Measurements from ENCODE around the gene ZFPL1.
A peak's percentile ranks its signal among the peaks of the same experiment; 100 is the strongest.

ZFPL1 gene

GRCh38 chr11:65130631-65131416, 46.8 kb downstream of the ZFPL1 start:
- peak; percentile 19 for DNase-seq

- no peak for DNase-seq
Measured at GRCh38 chr11:65131417-65131776, 47.4 kb downstream of the ZFPL1 start.

- no peak for DNase-seq
Measured at GRCh38 chr11:65131895-65132237, 47.8 kb downstream of the ZFPL1 start.

DNA sequence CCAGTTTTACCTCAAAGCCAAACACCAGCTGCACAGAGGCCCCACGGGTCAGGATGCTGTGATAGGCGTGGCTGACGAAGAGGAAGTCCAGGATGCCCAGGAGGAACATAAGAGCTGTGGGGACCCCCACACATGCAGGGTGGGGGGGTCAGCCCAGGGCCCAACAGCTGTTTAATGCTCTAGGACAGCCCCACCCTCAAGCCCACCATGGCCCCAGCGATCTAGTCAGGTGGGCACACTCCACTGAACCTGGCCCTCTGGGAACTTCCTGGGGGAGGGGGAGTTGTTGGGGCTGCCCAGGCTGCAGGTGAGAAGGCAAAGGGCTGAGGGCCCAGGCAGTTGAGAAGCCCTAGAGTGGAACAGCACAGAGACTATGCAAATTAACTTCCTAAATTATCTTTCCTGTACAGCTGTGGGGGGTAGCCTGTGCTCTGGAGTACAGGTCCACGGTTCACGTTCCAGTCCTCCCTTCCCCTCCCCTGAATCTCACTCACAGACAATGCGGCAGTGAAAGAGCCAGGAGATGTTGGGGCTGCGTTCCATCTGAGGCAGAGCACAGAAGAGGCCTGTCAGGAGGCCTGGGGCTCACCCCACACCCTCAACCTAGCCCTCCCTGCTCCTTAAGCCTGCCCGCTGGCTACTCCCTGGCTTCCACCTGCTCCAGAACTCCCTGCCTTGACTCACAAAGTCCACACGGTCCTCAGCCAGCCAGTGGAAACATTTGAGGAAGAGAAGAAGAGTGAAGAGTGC, 48.4 kb downstream of the ZFPL1 start:
- no peak for DNase-seq

DNA sequence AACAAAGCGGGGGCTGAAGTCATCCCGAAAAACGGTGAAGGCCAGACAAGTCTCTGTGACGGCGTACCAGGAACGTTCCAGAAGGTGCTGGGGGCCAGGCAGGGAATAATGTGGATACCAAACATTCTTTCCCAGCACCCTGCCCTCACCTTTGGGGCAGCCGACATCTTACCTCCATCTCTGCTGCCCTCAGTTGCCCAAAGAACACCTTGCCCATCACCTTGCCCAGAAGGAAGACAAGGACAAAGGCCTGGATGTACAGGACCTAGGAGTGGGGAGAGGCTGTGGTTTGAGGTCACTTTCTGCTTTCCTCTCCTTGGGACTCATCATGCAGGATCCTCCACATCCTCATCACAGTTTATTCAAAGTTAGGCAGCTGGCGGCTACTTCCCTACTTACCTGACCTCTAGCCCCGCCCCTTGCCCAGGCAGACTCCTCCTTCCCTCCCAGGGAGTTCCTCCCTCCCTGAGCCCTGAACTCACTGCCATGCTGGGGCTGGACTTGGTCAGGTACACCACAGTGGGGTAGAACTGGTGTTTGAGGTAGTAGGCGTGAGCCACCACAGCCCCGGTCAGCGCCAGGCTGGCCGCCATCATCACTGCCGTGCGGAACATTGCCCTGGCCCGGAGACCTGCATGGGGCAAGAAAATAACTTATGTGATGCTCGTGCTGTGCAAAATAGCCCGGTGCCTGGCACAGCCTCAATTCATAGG, 49.1 kb downstream of the ZFPL1 start:
- no peak for DNase-seq

GRCh38 chr11:65133724-65134123, 49.7 kb downstream of the ZFPL1 start:
- DNase-seq, result peak; percentile 86

- DNase-seq, result peak; percentile 95
Measured at GRCh38 chr11:65134240-65134951, 50.4 kb downstream of the ZFPL1 start, which contains the start of gene SYVN1. SYVN1 (minus strand) TSS chr11:65134519; CDS start chr11:65133601, 918 bp downstream.

DNA sequence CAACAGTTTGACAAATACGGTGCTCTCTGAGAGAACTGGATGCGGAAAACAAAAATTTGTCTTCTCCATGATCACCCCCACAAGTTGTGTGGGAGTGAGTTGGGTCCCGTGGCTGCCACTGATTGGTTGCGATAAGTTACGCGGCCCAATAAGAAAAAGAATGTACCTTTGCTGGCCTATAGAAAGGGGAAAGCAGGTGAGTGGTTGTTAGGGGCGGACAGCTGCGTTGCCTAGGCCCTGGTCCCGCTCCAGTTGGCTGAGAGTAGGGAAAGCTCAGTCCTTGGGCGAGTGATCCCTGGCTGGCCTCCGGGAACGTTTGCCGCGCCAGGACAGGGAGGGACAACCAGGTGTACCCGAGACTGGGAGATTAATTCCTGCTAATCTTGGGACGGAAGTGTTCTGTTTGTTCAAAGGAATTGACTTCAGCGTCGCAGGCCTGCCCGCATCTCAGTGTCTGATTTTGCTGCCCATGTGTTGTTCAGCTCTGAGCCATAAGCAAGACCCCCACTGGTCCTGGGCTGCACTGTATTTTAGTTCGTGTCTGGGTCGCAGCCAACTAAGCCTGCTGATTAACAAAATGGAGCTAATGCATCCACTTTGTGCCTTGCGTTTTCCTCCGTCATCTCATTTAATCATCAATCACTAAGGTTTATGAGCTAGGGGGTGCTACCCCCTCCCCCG, 51.1 kb downstream of the ZFPL1 start:
- peak; percentile 95 for DNase-seq

- no peak for DNase-seq
Measured at GRCh38 chr11:65135633-65136145, 51.7 kb downstream of the ZFPL1 start.

DNA sequence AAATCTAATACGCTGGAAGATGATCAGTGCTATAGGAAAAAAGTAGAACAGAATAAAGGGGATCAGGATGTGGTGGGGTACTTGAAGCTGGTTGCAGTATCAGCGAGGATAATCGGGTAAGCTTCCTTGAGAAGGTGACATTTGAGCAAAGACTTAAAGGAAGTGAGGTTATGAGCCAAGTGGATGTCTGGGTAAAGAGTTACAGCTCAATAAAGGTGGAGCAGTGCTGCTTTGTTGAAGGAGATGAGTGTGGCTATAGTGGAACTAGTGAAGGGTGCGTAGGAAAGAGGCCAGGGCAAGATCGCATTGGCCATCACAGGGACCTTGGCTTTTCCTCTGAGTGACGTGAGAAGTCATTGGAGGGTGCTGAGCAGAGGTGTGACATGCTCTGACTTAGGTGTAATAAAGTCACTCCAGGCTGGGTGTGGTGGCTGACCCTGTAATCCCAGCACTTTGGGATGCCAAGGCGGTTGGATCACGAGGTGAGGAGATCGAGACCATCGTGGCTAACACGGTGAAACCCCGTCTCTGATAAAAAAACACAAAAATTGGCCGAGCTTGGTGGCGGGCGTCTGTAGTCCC, 52.6 kb downstream of the ZFPL1 start:
- DNase-seq, result no peak

Data from femur (tissue), 1 donor.